T-cell (primary cell): ENCODE data around the gene LRRTM4. TPM values are rescaled to one million over a fixed set of nuclear protein-coding genes. Genes with fewer than 3 reads are reported as not detected.

Experiments
- ATAC-seq, 4 experiments: fragments of 200-7000 bp in 3 of 4; fragments of 150-1000 bp in 1 of 4; cut with Tn5 transposase; replicated peaks in 1 of 4; 1 replicate in 3 of 4; 2 replicates in 1 of 4; pipeline ENCODE4 v1.10.0; 2021; ENCODE audit warnings: moderate library complexity in 3 of 4, mild to moderate bottlenecking in 2 of 4, moderate number of reproducible peaks in 1 of 4
- CTCF ChIA-PET, 2 donors: fragments of 300-600 bp; sonication (Branson Sonifier 250); formaldehyde crosslinking; loops; one replicate each; lab custom pipeline; 2022; ENCODE audit warnings: antibody characterized with exemption in 2 of 2; lab: Charles Lee
- POLR2A ChIA-PET, 2 donors: fragments of 300-600 bp; sonication (Branson Sonifier 250); formaldehyde crosslinking; loops; one replicate each; lab custom pipeline; 2022; ENCODE audit warnings: antibody characterized with exemption in 2 of 2; lab: Charles Lee
- DNase-seq, 35 experiments: peaks; one replicate each; pipeline versions ENCODE4 v3.0.0 to v3.0.0-alpha.2; 2013 to 2023
- H3K27ac ChIP-seq: one replicate; pipeline ENCODE4 v1.5.1; 2013; ENCODE audit warnings: low read length
- H3K27me3 ChIP-seq, 2 experiments: replicated peaks in 1 of 2; 1 replicate in 1 of 2; 2 replicates in 1 of 2; pipeline versions ENCODE4 v1.6.1 to v1.7.0; 2013; ENCODE audit warnings: low read length in 1 of 2, mixed read lengths in 1 of 2; ENCODE audit not compliant: control insufficient read depth in 2 of 2, insufficient read depth in 2 of 2; ENCODE audit errors: extremely low read depth in 1 of 2
- H3K36me3 ChIP-seq, 2 donors: 1 replicate in 1 of 2; 2 replicates in 1 of 2; pipeline versions ENCODE4 v1.6.1 to v1.7.0; 2013; ENCODE audit warnings: low read length in 1 of 2; ENCODE audit not compliant: control insufficient read depth in 2 of 2, insufficient read depth in 1 of 2; ENCODE audit errors: extremely low read depth in 1 of 2
- H3K4me1 ChIP-seq, 2 experiments: 1 replicate in 1 of 2; 2 replicates in 1 of 2; pipeline versions ENCODE4 v1.6.1 to v1.7.0; 2013; ENCODE audit warnings: low read length in 2 of 2, mixed read lengths in 1 of 2; ENCODE audit not compliant: insufficient read depth in 2 of 2, control insufficient read depth in 1 of 2; ENCODE audit errors: extremely low read depth in 1 of 2
- H3K4me3 ChIP-seq, 2 donors: 1 replicate in 1 of 2; 2 replicates in 1 of 2; pipeline versions ENCODE4 v1.5.1 to v1.7.0; 2013; ENCODE audit warnings: mild to moderate bottlenecking in 2 of 2, low read length in 1 of 2, moderate library complexity in 1 of 2; ENCODE audit not compliant: control insufficient read depth in 1 of 2; ENCODE audit errors: extremely low read depth in 1 of 2
- H3K9me3 ChIP-seq: 2 replicates; pipeline ENCODE4 v1.7.0; 2013
- H3K27ac Mint-ChIP-seq, 2 donors: one replicate each; pipeline ENCODE4 v1.8.0; 2020 to 2021; ENCODE audit warnings: mild to moderate bottlenecking in 2 of 2, mixed read lengths in 2 of 2
- H3K27me3 Mint-ChIP-seq, 2 donors: one replicate each; pipeline ENCODE4 v1.8.0; 2021 to 2022; ENCODE audit warnings: mixed read lengths in 2 of 2
- H3K36me3 Mint-ChIP-seq: one replicate; pipeline ENCODE4 v1.8.0; 2021; ENCODE audit warnings: mixed read lengths
- H3K4me1 Mint-ChIP-seq, 3 donors: one replicate each; pipeline ENCODE4 v1.8.0; 2020 to 2022; ENCODE audit warnings: mixed read lengths in 3 of 3, mild to moderate bottlenecking in 1 of 3
- H3K4me3 Mint-ChIP-seq, 3 donors: one replicate each; pipeline ENCODE4 v1.8.0; 2020 to 2022; ENCODE audit warnings: mild to moderate bottlenecking in 3 of 3, mixed read lengths in 3 of 3, moderate library complexity in 3 of 3
- H3K9me3 Mint-ChIP-seq, 3 donors: one replicate each; pipeline ENCODE4 v1.8.0; 2020 to 2022; ENCODE audit warnings: mixed read lengths in 3 of 3
- WGBS: methylation state at CpG from one replicate; pipeline ENCODE4 v1.1.5; 2013; ENCODE audit warnings: missing lambda C conversion rate; ENCODE audit not compliant: insufficient coverage; 5-methylcytosine and 5-hydroxymethylcytosine counted together
- total RNA-seq, 35 experiments: library from RNA in 6 of 35; stranded (reverse) in 6 of 35; fragments of 120-200 nt in 1 of 35; gene quantifications; one replicate each; pipeline versions ENCODE4 v1.2.1 to v1.2.4 and lab custom pipeline; 2013 to 2026

Gene LRRTM4
- total RNA-seq, 5 donors from 2014 or later (not counting 1 experiment from before 2014, with no cell fraction given): not detected

DNA sequence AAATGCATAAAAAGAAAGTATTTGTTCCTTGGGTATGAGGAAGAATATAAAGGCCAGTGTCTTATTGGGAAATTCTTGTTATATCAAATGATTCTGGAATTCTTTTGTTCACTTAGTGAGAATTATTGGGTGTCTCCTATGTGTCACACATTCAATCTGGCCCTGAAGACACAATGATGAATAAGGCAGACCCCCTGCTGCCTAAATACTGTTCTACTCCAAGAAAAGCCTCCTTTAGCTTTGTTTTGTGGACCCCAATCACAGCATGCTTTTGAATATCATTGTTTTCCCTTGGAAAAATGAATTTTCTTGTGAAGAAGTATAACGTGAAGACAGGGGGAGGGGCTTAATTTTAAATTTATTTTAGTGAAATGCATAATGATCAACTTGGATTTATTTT lies 682.4 kb downstream of the LRRTM4 start:
- no peaks in the 10 kb centered on the region for H3K36me3 Mint-ChIP-seq
- no peak overlapping the region for H3K27ac Mint-ChIP-seq
- peaks cover 11 to 25% (median 18%) of the 10 kb centered on the region in 3 donors for H3K9me3 Mint-ChIP-seq
- H3K4me3 Mint-ChIP-seq: no peak overlapping the region
- H3K27me3 Mint-ChIP-seq: no peaks in the 10 kb centered on the region
- no peaks in the 10 kb centered on the region for H3K27me3 ChIP-seq
- H3K4me1 ChIP-seq: no peaks in the 10 kb centered on the region
- CTCF ChIA-PET: no interaction called here
- no peak overlapping the region for H3K27ac ChIP-seq
- WGBS: no CpG with 5 or more reads among the region's 1 CpG
- DNase-seq (no peak), ATAC-seq (no peak)
- no peaks in the 10 kb centered on the region for H3K4me1 Mint-ChIP-seq
- H3K4me3 ChIP-seq: no peak overlapping the region
- no peaks in the 10 kb centered on the region for H3K36me3 ChIP-seq
- POLR2A ChIA-PET: no interaction called here
- H3K9me3 ChIP-seq: no peaks in the 10 kb centered on the region

GRCh38 chr2:76829374-76830234 lies 692.6 kb downstream of the LRRTM4 start:
- no peak for ATAC-seq
- Mint-ChIP-seq H3K4me1 (no peaks in the 10 kb centered on the region), H3K9me3 (peaks cover 10 to 17% (median 15%) of the 10 kb centered on the region in 3 donors), H3K36me3 (no peaks in the 10 kb centered on the region), H3K27ac (no peak overlapping the region), H3K27me3 (no peaks in the 10 kb centered on the region), H3K4me3 (no peak overlapping the region)
- WGBS: no CpG with 5 or more reads among the region's 3 CpGs
- Histone ChIP-seq H3K4me1 (no peaks in the 10 kb centered on the region), H3K9me3 (no peaks in the 10 kb centered on the region), H3K27me3 (no peaks in the 10 kb centered on the region), H3K4me3 (no peak overlapping the region), H3K36me3 (no peaks in the 10 kb centered on the region), H3K27ac (no peak overlapping the region)
- DNase-seq: no peak
- ChIA-PET POLR2A (no interaction called here), CTCF (no interaction called here)

GRCh38 chr2:76826691-76827090 lies 695.5 kb downstream of the LRRTM4 start:
- H3K4me3 Mint-ChIP-seq: no peak overlapping the region
- H3K4me1 Mint-ChIP-seq: no peaks in the 10 kb centered on the region
- WGBS: 0% methylated on average over 1 of the region's 3 CpGs
- peaks cover 9 to 16% (median 13%) of the 10 kb centered on the region in 3 donors for H3K9me3 Mint-ChIP-seq
- DNase-seq (no peak), ATAC-seq (no peak)
- H3K27me3 Mint-ChIP-seq: no peaks in the 10 kb centered on the region
- Histone ChIP-seq H3K27ac (no peak overlapping the region), H3K9me3 (no peaks in the 10 kb centered on the region), H3K36me3 (no peaks in the 10 kb centered on the region), H3K4me1 (no peaks in the 10 kb centered on the region), H3K27me3 (no peaks in the 10 kb centered on the region), H3K4me3 (no peak overlapping the region)
- POLR2A ChIA-PET: no interaction called here
- CTCF ChIA-PET: no interaction called here
- no peak overlapping the region for H3K27ac Mint-ChIP-seq
- H3K36me3 Mint-ChIP-seq: no peaks in the 10 kb centered on the region

DNA sequence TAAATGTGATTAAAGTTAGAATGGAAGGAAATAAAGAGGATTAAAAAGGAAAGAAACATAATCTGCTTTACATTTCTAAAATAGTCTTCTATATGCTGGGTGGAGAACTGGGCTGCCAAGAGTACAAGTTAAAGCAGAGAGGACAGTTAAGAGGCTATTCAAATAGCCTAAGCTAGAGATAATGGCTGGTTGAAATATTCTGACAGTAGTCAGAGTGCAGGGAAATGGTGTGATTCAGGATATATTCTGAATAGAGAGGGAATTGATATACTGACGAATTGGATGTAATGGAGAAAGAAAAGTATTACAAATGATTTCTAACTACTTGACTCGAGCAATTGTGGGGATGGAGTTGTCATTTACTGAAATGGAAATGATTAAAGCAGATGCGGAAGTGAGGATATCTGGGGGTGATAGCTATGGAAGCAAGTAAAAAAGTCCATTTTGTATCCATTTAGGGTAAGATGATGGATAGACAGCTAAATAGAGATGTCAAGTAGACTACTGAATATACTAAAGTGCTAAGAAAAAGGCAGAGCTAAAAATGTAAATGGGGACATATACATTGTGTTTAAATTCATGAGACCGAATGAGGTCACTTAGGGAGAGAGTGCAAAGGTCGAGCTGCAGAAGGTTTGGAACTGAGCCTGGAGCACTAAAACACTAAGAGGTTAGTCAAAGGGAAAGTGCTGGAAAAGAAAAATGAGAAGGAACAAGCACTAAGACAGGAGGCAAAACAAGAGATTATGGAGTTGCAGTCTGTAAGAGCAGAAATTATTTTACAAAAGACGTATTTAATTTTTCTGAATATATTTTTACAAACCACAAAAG lies 696.8 kb downstream of the LRRTM4 start:
- Mint-ChIP-seq H3K4me1 (no peaks in the 10 kb centered on the region), H3K36me3 (no peaks in the 10 kb centered on the region), H3K27ac (no peak overlapping the region), H3K4me3 (no peak overlapping the region), H3K27me3 (no peaks in the 10 kb centered on the region), H3K9me3 (peaks cover 8 to 16% (median 13%) of the 10 kb centered on the region in 3 donors)
- no peak for DNase-seq
- no peak overlapping the region for H3K27ac ChIP-seq
- H3K27me3 ChIP-seq: no peaks in the 10 kb centered on the region
- WGBS: 66% methylated on average over 5 of the region's 6 CpGs
- ChIA-PET CTCF (no interaction called here), POLR2A (no interaction called here)
- H3K36me3 ChIP-seq: no peaks in the 10 kb centered on the region
- H3K4me3 ChIP-seq: no peak overlapping the region
- H3K9me3 ChIP-seq: no peaks in the 10 kb centered on the region
- ATAC-seq: no peak
- no peaks in the 10 kb centered on the region for H3K4me1 ChIP-seq

DNA sequence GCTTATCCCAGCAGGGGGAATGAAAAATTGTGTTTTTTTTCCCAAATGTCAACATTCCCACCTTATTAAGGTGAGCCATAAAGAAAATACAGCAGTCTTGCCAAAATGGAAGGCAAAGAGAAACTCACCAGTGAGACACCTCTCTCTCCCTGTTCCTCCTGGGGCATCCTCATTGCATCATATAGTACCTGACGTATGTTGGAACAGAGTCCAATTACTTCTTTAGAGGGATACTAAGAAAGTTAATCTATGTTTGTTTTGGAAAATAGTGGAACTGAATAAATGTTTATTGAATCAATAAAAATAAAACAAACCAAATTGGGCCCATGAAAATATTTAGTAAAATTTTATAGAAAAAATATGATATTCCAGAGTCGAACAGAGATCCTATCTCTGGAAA lies 700.4 kb downstream of the LRRTM4 start:
- no CpG with 5 or more reads among the region's 2 CpGs for WGBS
- Mint-ChIP-seq H3K4me3 (no peak overlapping the region), H3K9me3 (peaks cover 7 to 16% (median 9%) of the 10 kb centered on the region in 3 donors), H3K4me1 (no peaks in the 10 kb centered on the region), H3K27ac (no peak overlapping the region), H3K36me3 (no peaks in the 10 kb centered on the region), H3K27me3 (no peaks in the 10 kb centered on the region)
- no peak for DNase-seq
- ATAC-seq: no peak
- Histone ChIP-seq H3K36me3 (no peaks in the 10 kb centered on the region), H3K27ac (no peak overlapping the region), H3K4me1 (no peaks in the 10 kb centered on the region), H3K27me3 (no peaks in the 10 kb centered on the region), H3K9me3 (no peaks in the 10 kb centered on the region), H3K4me3 (no peak overlapping the region)
- ChIA-PET CTCF (no interaction called here), POLR2A (no interaction called here)

GRCh38 chr2:76813084-76813483 lies 709.1 kb downstream of the LRRTM4 start:
- no peak overlapping the region for H3K27ac ChIP-seq
- no peaks in the 10 kb centered on the region for H3K36me3 ChIP-seq
- CTCF ChIA-PET: no interaction called here
- peaks cover 9 to 17% (median 17%) of the 10 kb centered on the region in 3 donors for H3K9me3 Mint-ChIP-seq
- no peak overlapping the region for H3K27ac Mint-ChIP-seq
- H3K4me3 ChIP-seq: no peak overlapping the region
- H3K27me3 ChIP-seq: no peaks in the 10 kb centered on the region
- no peaks in the 10 kb centered on the region for H3K9me3 ChIP-seq
- DNase-seq (no peak), ATAC-seq (no peak)
- no CpG with 5 or more reads among the region's 1 CpG for WGBS
- no peaks in the 10 kb centered on the region for H3K36me3 Mint-ChIP-seq
- no peaks in the 10 kb centered on the region for H3K4me1 Mint-ChIP-seq
- POLR2A ChIA-PET: no interaction called here
- no peak overlapping the region for H3K4me3 Mint-ChIP-seq
- H3K4me1 ChIP-seq: no peaks in the 10 kb centered on the region
- no peaks in the 10 kb centered on the region for H3K27me3 Mint-ChIP-seq
